PC-9 (cell line): ENCODE measurements around the gene ATG5. TPM values are rescaled to one million over a fixed set of nuclear protein-coding genes. Genes with fewer than 3 reads are reported as not detected.

Experiments
- BruUV-seq: library from RNA; stranded (reverse); fragments of 400-500 nt; replicated peaks from 2 replicates; lab custom pipeline; 2021; lab: Mats Ljungman, UMichigan
- CTCF ChIA-PET: fragments of 300-600 bp; sonication (Branson Sonifier 250); formaldehyde crosslinking; loops from one replicate; lab custom pipeline; 2022; ENCODE audit warnings: antibody characterized with exemption; lab: Charles Lee
- POLR2A ChIA-PET: fragments of 300-600 bp; sonication (Branson Sonifier 250); formaldehyde crosslinking; loops from one replicate; lab custom pipeline; 2022; ENCODE audit warnings: antibody characterized with exemption; ENCODE audit not compliant: unreplicated experiment; lab: Charles Lee
- DNase-seq, 2 experiments: peaks; one replicate each; pipeline versions ENCODE4 v3.0.0 to v3.0.0-alpha.2; 2015 to 2022; ENCODE audit warnings: mixed read lengths in 1 of 2
- H2AFZ ChIP-seq: fragments of 200-600 bp; sonication (generic); 2 replicates; pipeline ENCODE4 v1.8.1; 2017; ENCODE audit warnings: antibody characterized with exemption
- H3F3A ChIP-seq: fragments of 200-600 bp; sonication (generic); 2 replicates; pipeline ENCODE4 v1.8.1; 2017; ENCODE audit warnings: antibody characterized with exemption, mild to moderate bottlenecking, low read depth; ENCODE audit not compliant: insufficient read depth
- H3K27ac ChIP-seq: fragments of 200-600 bp; sonication (generic); 2 replicates; pipeline ENCODE4 v1.6.1; 2016; ENCODE audit warnings: mixed run types
- H3K27me3 ChIP-seq: fragments of 200-600 bp; sonication (generic); 2 replicates; pipeline ENCODE4 v1.6.1; 2016; ENCODE audit warnings: low read depth, mixed run types; ENCODE audit not compliant: insufficient read depth
- H3K36me3 ChIP-seq: fragments of 200-600 bp; sonication (generic); 2 replicates; pipeline ENCODE4 v1.6.1; 2016; ENCODE audit warnings: low read depth, mixed run types
- H3K4me1 ChIP-seq: fragments of 200-600 bp; sonication (generic); replicated peaks from 2 replicates; pipeline ENCODE4 v1.6.1; 2016; ENCODE audit warnings: mixed run types; ENCODE audit not compliant: insufficient read depth
- H3K4me2 ChIP-seq: fragments of 200-600 bp; sonication (generic); 2 replicates; pipeline ENCODE4 v1.6.1; 2017; ENCODE audit warnings: mixed run types
- H3K4me3 ChIP-seq: fragments of 200-600 bp; sonication (generic); 2 replicates; pipeline ENCODE4 v1.6.1; 2016; ENCODE audit warnings: mixed run types
- H3K79me2 ChIP-seq: fragments of 200-600 bp; sonication (generic); 2 replicates; pipeline ENCODE4 v1.6.1; 2017; ENCODE audit warnings: low read depth, mixed run types
- H3K9me2 ChIP-seq: fragments of 200-600 bp; sonication (generic); 2 replicates; pipeline ENCODE4 v1.8.1; 2017; ENCODE audit warnings: mild to moderate bottlenecking; ENCODE audit not compliant: insufficient read depth
- H3K9me3 ChIP-seq: fragments of 200-600 bp; sonication (generic); 2 replicates; pipeline ENCODE4 v1.8.1; 2016; ENCODE audit warnings: low read depth; ENCODE audit not compliant: insufficient read depth
- H4K20me1 ChIP-seq: fragments of 200-600 bp; sonication (generic); 2 replicates; pipeline ENCODE4 v1.8.1; 2017; ENCODE audit not compliant: insufficient read depth
- CTCF ChIP-seq: fragments of 200-600 bp; sonication (generic); conservative IDR thresholded peaks from 2 replicates; pipeline ENCODE4 v1.6.1; 2017; ENCODE audit warnings: mixed run types, antibody characterized with exemption, mild to moderate bottlenecking, moderate library complexity
- EZH2 ChIP-seq: fragments of 200-600 bp; sonication (generic); IDR thresholded peaks from 2 replicates; pipeline ENCODE4 v1.8.0; 2017; ENCODE audit warnings: antibody characterized with exemption, low read depth
- intact Hi-C: fragments of 100-400 bp; cut with micrococcal nuclease; formaldehyde crosslinking; loops from one replicate; pipeline ENCODE4 v1.10.0; 2022; ENCODE audit not compliant: unreplicated experiment
- total RNA-seq: library from RNA; stranded (reverse); gene quantifications from 2 replicates; pipeline ENCODE4 v1.2.3, GENCODE V29; 2021

Gene ATG5
- total RNA-seq, 1 experiment from 2014 or later = 39.8 TPM

- peak in 1 of 2 experiments; percentile 14 for DNase-seq
- no peak overlapping the region for H3K27ac ChIP-seq
- no peak overlapping the region for H3K4me3 ChIP-seq
- no peaks in the 10 kb centered on the region for H4K20me1 ChIP-seq
- no peak for TF ChIP-seq CTCF
- no peak for TF ChIP-seq EZH2
- no peaks in the 10 kb centered on the region for H3K9me3 ChIP-seq
- ChIA-PET CTCF (no interaction called here), POLR2A (no interaction called here)
- intact Hi-C loops = no loop called here
- BruUV-seq = no TSS peak
- no peaks in the 10 kb centered on the region for H3K27me3 ChIP-seq
- peaks cover 16% of the 10 kb centered on the region for H3F3A ChIP-seq
- H3K4me2 ChIP-seq = no peak overlapping the region
- peaks cover 20% of the 10 kb centered on the region for H3K79me2 ChIP-seq
- peaks cover 11% of the 10 kb centered on the region for H3K36me3 ChIP-seq
- no peaks in the 10 kb centered on the region for H3K4me1 ChIP-seq
- no peak overlapping the region for H2AFZ ChIP-seq
- H3K9me2 ChIP-seq = no peaks in the 10 kb centered on the region
Measured at GRCh38 chr6:106250953-106251352, 74.6 kb downstream of the ATG5 start.

- no peaks in the 10 kb centered on the region for H4K20me1 ChIP-seq
- no peak overlapping the region for H3K4me2 ChIP-seq
- no TSS peak for BruUV-seq
- H3K4me3 ChIP-seq = no peak overlapping the region
- DNase-seq = no peak
- intact Hi-C loops = no loop called here
- no peaks in the 10 kb centered on the region for H3K4me1 ChIP-seq
- H3K9me2 ChIP-seq = no peaks in the 10 kb centered on the region
- H3K79me2 ChIP-seq = peaks cover 10% of the 10 kb centered on the region
- TF ChIP-seq EZH2 (no peak), CTCF (no peak)
- ChIA-PET POLR2A (no interaction called here), CTCF (no interaction called here)
- H3K9me3 ChIP-seq = no peaks in the 10 kb centered on the region
- no peak overlapping the region for H3K27ac ChIP-seq
- peaks cover 19% of the 10 kb centered on the region for H3K36me3 ChIP-seq
- no peak overlapping the region for H2AFZ ChIP-seq
- H3F3A ChIP-seq = peaks cover 12% of the 10 kb centered on the region; the same call in 1 of the 2 replicates
- H3K27me3 ChIP-seq = no peaks in the 10 kb centered on the region
Measured at GRCh38 chr6:106249658-106250057, 75.9 kb downstream of the ATG5 start.

GRCh38 chr6:106247733-106248132, 77.8 kb downstream of the ATG5 start:
- Histone ChIP-seq H3K4me2 (no peak overlapping the region), H3K27ac (no peak overlapping the region), H3F3A (peaks cover 10% of the 10 kb centered on the region; the same call in 1 of the 2 replicates), H3K4me3 (no peak overlapping the region), H4K20me1 (no peaks in the 10 kb centered on the region), H3K9me2 (no peaks in the 10 kb centered on the region), H3K9me3 (no peaks in the 10 kb centered on the region), H2AFZ (no peak overlapping the region), H3K27me3 (no peaks in the 10 kb centered on the region), H3K36me3 (peaks cover 19% of the 10 kb centered on the region), H3K79me2 (peaks cover 5% of the 10 kb centered on the region; the same call in 1 of the 2 replicates), H3K4me1 (no peaks in the 10 kb centered on the region)
- ChIA-PET POLR2A (no interaction called here), CTCF (no interaction called here)
- no peak for TF ChIP-seq CTCF
- TF ChIP-seq EZH2 = no peak
- no TSS peak for BruUV-seq
- no peak for DNase-seq
- intact Hi-C loops = no loop called here
